Gastroesophageal sphincter (tissue), 3 donors: ENCODE results near the gene C7orf33.

Source experiments
- EP300 ChIP-seq: sonication (generic); formaldehyde crosslinking; IDR thresholded peaks from one replicate; pipeline ENCODE4 v1.6.1; 2017; ENCODE audit warnings: antibody characterized with exemption, mild to moderate bottlenecking
- POLR2A ChIP-seq, 2 donors: fragments of 450-650 bp; IDR thresholded peaks; one replicate each; pipeline ENCODE4 v1.6.1; 2017; ENCODE audit warnings: antibody characterized with exemption in 2 of 2, mild to moderate bottlenecking in 2 of 2, moderate library complexity in 1 of 2
- POLR2AphosphoS5 ChIP-seq: sonication (generic); formaldehyde crosslinking; IDR thresholded peaks from one replicate; pipeline ENCODE4 v1.6.1; 2017; ENCODE audit warnings: antibody characterized with exemption
- TF ChIP-seq, protein P1 (sequence below), 4 experiments: fragments of 200-600 bp in 2 of 4; fragments of 450-650 bp in 2 of 4; sonication (generic) in 1 of 4; IDR thresholded peaks; one replicate each; pipeline ENCODE4 v1.5.1; 2017 to 2019; ENCODE audit warnings: antibody characterized with exemption in 4 of 4, mild to moderate bottlenecking in 2 of 4, moderate library complexity in 2 of 4

DNA sequence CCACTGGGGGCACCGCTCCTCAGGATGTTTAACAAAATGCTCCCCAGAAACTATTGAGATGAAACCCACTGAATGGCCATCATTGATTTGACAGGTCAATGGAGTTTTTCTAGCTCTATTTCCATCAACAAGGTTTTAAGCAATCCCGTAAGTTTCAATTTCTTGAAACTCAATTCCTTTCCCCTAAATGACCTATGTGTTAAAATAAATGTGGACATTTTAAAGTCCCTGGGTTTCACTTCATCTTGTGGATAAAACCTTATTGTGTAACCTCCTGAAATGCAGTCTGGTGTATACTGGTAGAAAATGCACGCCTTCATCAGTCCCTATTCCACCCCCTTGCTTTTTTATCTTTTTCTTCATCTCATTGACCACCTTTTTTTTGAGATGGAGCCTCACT, 8.9 kb upstream of the C7orf33 start:
- TF ChIP-seq, protein P1, sequence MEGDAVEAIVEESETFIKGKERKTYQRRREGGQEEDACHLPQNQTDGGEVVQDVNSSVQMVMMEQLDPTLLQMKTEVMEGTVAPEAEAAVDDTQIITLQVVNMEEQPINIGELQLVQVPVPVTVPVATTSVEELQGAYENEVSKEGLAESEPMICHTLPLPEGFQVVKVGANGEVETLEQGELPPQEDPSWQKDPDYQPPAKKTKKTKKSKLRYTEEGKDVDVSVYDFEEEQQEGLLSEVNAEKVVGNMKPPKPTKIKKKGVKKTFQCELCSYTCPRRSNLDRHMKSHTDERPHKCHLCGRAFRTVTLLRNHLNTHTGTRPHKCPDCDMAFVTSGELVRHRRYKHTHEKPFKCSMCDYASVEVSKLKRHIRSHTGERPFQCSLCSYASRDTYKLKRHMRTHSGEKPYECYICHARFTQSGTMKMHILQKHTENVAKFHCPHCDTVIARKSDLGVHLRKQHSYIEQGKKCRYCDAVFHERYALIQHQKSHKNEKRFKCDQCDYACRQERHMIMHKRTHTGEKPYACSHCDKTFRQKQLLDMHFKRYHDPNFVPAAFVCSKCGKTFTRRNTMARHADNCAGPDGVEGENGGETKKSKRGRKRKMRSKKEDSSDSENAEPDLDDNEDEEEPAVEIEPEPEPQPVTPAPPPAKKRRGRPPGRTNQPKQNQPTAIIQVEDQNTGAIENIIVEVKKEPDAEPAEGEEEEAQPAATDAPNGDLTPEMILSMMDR (IDR thresholded peaks at IDR 0.05), result no peak
- no peak for TF ChIP-seq POLR2A (IDR thresholded peaks at IDR 0.05)
- TF ChIP-seq EP300, result no peak
- no peak for TF ChIP-seq POLR2AphosphoS5
